ENCODE results near the gene TIMELESS.
A peak's percentile ranks its signal among the peaks of the same experiment; 100 is the strongest.
"Not testable (repeated sequence)": the region's sequence is repeated elsewhere in the genome, so short reads cannot be mapped to it uniquely, and the experiment has no call there.

TIMELESS gene

GRCh38 chr12:56448860-56449621 lies at the start of gene TIMELESS:
TIMELESS (minus strand) TSS chr12:56449426; CDS start chr12:56434170, 15,256 bp downstream.
- TF ChIP-seq Cebpa-rat (IDR thresholded peaks at IDR 0.05) = no peak
- Histone ChIP-seq H3K4me1 (peaks cover 24% of the 10 kb centered on the region), H3K4me3 (peak within 1 kb of the TSS; percentile 80), H3K9me3 (peaks cover 9% of the 10 kb centered on the region), H3K4me2 (peak within 1 kb of the TSS; percentile 96), H3K9ac (peak within 1 kb of the TSS; percentile 91), H3K36me3 (peaks cover 16% of the 10 kb centered on the region), H3K27me3 (no peaks in the 10 kb centered on the region), H4K20me1 (no peaks in the 10 kb centered on the region), H3K27ac (peak within 1 kb of the TSS; percentile 90)

- H3K4me3 ChIP-seq, H3K27me3 ChIP-seq, H3K4me2 ChIP-seq, H3K27ac ChIP-seq, H3K36me3 ChIP-seq, H3K4me1 ChIP-seq, H3K9ac ChIP-seq, H4K20me1 ChIP-seq: not testable (repeated sequence)
- peaks cover 24% of the 10 kb centered on the region for H3K9me3 ChIP-seq
Observed at GRCh38 chr12:56498126-56498902, 49.1 kb upstream of the TIMELESS start.

GRCh38 chr12:56496704-56497103 lies 47.5 kb upstream of the TIMELESS start:
- H3K4me1 ChIP-seq, H3K27me3 ChIP-seq, H3K9ac ChIP-seq, H3K27ac ChIP-seq, H3K4me3 ChIP-seq, H4K20me1 ChIP-seq, H3K36me3 ChIP-seq: not testable (repeated sequence)
- Histone ChIP-seq H3K4me2 (peak overlapping the region; percentile 40), H3K9me3 (peaks cover 27% of the 10 kb centered on the region)

- not testable (repeated sequence) for H3K27ac ChIP-seq, H3K4me2 ChIP-seq, H3K36me3 ChIP-seq, H4K20me1 ChIP-seq, H3K4me3 ChIP-seq, H3K27me3 ChIP-seq, H3K9ac ChIP-seq, H3K4me1 ChIP-seq
- H3K9me3 ChIP-seq = peaks cover 27% of the 10 kb centered on the region
Observed at GRCh38 chr12:56494481-56494880, 45.3 kb upstream of the TIMELESS start.

- Histone ChIP-seq H3K9me3 (peaks cover 27% of the 10 kb centered on the region), H3K27me3 (peaks cover 10% of the 10 kb centered on the region)
- H3K9ac ChIP-seq, H3K4me3 ChIP-seq, H3K36me3 ChIP-seq, H3K27ac ChIP-seq, H4K20me1 ChIP-seq, H3K4me2 ChIP-seq, H3K4me1 ChIP-seq: not testable (repeated sequence)
Observed at GRCh38 chr12:56494106-56494415, 44.8 kb upstream of the TIMELESS start.

- not testable (repeated sequence) for H3K4me1 ChIP-seq, H3K4me3 ChIP-seq, H3K9ac ChIP-seq, H3K36me3 ChIP-seq, H3K27ac ChIP-seq, H3K4me2 ChIP-seq, H4K20me1 ChIP-seq
- Histone ChIP-seq H3K27me3 (peaks cover 15% of the 10 kb centered on the region), H3K9me3 (peaks cover 27% of the 10 kb centered on the region)
Observed at GRCh38 chr12:56493409-56494105, 44.3 kb upstream of the TIMELESS start.

GRCh38 chr12:56490360-56490759 lies 41.1 kb upstream of the TIMELESS start:
- peaks cover 23% of the 10 kb centered on the region for H3K9me3 ChIP-seq
- no peak overlapping the region for H3K4me2 ChIP-seq
- no peak overlapping the region for H3K4me3 ChIP-seq
- 0 out of 2 replicates have a peak, but pooled peaks cover 12% of the 10 kb centered on the region for H3K4me1 ChIP-seq
- H3K36me3 ChIP-seq = no peaks in the 10 kb centered on the region
- no peak overlapping the region for H3K27ac ChIP-seq
- no peak overlapping the region for H3K9ac ChIP-seq
- H4K20me1 ChIP-seq = peaks cover 28% of the 10 kb centered on the region
- TF ChIP-seq Cebpa-rat (IDR thresholded peaks at IDR 0.05) = no peak
- H3K27me3 ChIP-seq = peaks cover 42% of the 10 kb centered on the region

- Histone ChIP-seq H3K36me3 (no peaks in the 10 kb centered on the region), H3K4me2 (peak within 1 kb of the TSS; percentile 50), H3K9ac (no peak within 1 kb of the TSS), H3K4me3 (peak within 1 kb of the TSS; percentile 10; the same call in 1 of the 2 replicates), H4K20me1 (peaks cover 28% of the 10 kb centered on the region), H3K27ac (no peak within 1 kb of the TSS), H3K9me3 (peaks cover 3% of the 10 kb centered on the region), H3K27me3 (peaks cover 42% of the 10 kb centered on the region), H3K4me1 (0 out of 2 replicates have a peak, but pooled peaks cover 12% of the 10 kb centered on the region)
- no peak for TF ChIP-seq Cebpa-rat (IDR thresholded peaks at IDR 0.05)
Observed at GRCh38 chr12:56488041-56488955, 39.1 kb upstream of the TIMELESS start, which contains the start of gene GLS2. GLS2 (minus strand) TSS chr12:56488161; CDS start chr12:56488118, 43 bp downstream.

GRCh38 chr12:56487448-56488040 lies 38.3 kb upstream of the TIMELESS start:
- Histone ChIP-seq H3K9me3 (no peaks in the 10 kb centered on the region), H3K27ac (no peak overlapping the region), H3K27me3 (peaks cover 42% of the 10 kb centered on the region), H4K20me1 (peaks cover 28% of the 10 kb centered on the region), H3K4me2 (peak overlapping the region; percentile 50), H3K36me3 (no peaks in the 10 kb centered on the region), H3K4me3 (peak overlapping the region; percentile 10; the same call in 1 of the 2 replicates), H3K9ac (no peak overlapping the region), H3K4me1 (0 out of 2 replicates have a peak, but pooled peaks cover 12% of the 10 kb centered on the region)
- no peak for TF ChIP-seq Cebpa-rat (IDR thresholded peaks at IDR 0.05)
